ENCODE measurements around the gene LRPAP1.

LRPAP1 gene

GRCh38 chr4:3465698-3466671 lies 66.2 kb downstream of the LRPAP1 start:
- Histone ChIP-seq H3K36me3 (ENCODE audit: control insufficient read depth, insufficient read depth, low read length) (no peaks in the 10 kb centered on the region), H3K27me3 (replicated peaks; ENCODE audit: control insufficient read depth, insufficient read depth, low read length) (no peaks in the 10 kb centered on the region; the same call in none of the 2 replicates), H3K4me3 (replicated peaks; ENCODE audit: low read depth, low read length) (no peak overlapping the region)
- no peak for TF ChIP-seq CTCF (IDR thresholded peaks at IDR 0.05; ENCODE audit: insufficient read depth, low read length, poor library complexity, severe bottlenecking)
- DNase-seq (ENCODE audit: extremely low read depth, insufficient read length): no peak

DNA sequence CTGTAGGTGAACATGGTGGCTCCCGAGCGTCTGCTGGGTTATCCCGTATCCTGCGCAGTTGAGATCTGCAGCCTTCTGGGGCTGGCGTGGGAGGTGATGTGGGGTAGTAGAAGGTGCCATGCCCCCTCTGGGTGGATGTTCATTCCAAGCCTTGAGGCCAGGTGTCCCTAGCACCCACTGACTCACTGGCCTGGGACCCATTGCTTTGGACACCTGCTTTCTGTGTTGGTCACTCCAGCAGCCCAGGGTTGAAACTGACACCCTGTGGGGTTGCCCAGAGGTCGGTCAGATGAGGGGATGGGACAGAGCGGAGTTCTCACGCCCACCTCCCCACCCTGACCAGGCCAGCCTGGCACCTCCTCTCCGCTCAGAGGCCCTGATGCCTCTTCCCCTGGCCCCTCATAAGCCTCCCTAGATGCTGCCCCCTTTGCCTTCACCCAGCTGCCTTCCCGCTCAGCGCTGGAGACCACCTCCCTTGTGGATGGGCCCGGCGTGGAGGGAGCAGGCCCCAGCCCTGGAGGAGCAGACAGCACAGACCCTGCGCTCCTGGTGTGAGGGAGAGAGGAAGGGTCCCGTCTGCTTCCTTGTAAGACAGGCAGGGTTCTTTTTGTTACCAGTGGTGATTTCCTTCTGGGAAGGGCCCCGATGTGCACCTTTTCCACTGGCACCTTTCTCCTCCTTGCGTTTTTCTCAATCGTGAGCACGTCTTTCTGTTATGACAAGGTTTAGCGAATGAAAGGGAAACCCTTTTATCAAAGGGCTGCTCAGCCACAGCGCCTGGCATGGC lies 67.1 kb downstream of the LRPAP1 start:
- no peaks in the 10 kb centered on the region for H3K36me3 ChIP-seq (ENCODE audit: control insufficient read depth, insufficient read depth, low read length)
- H3K4me3 ChIP-seq (replicated peaks; ENCODE audit: low read depth, low read length): no peak overlapping the region
- no peak for DNase-seq (ENCODE audit: extremely low read depth, insufficient read length)
- TF ChIP-seq CTCF (IDR thresholded peaks at IDR 0.05; ENCODE audit: insufficient read depth, low read length, poor library complexity, severe bottlenecking): no peak
- H3K27me3 ChIP-seq (replicated peaks; ENCODE audit: control insufficient read depth, insufficient read depth, low read length): no peaks in the 10 kb centered on the region; the same call in none of the 2 replicates

GRCh38 chr4:3464349-3464905 lies 67.8 kb downstream of the LRPAP1 start:
- DNase-seq (ENCODE audit: extremely low read depth, insufficient read length): no peak
- TF ChIP-seq CTCF (IDR thresholded peaks at IDR 0.05; ENCODE audit: insufficient read depth, low read length, poor library complexity, severe bottlenecking): no peak
- Histone ChIP-seq H3K27me3 (replicated peaks; ENCODE audit: control insufficient read depth, insufficient read depth, low read length) (no peaks in the 10 kb centered on the region; the same call in none of the 2 replicates), H3K36me3 (ENCODE audit: control insufficient read depth, insufficient read depth, low read length) (no peaks in the 10 kb centered on the region), H3K4me3 (replicated peaks; ENCODE audit: low read depth, low read length) (no peak overlapping the region)

DNA sequence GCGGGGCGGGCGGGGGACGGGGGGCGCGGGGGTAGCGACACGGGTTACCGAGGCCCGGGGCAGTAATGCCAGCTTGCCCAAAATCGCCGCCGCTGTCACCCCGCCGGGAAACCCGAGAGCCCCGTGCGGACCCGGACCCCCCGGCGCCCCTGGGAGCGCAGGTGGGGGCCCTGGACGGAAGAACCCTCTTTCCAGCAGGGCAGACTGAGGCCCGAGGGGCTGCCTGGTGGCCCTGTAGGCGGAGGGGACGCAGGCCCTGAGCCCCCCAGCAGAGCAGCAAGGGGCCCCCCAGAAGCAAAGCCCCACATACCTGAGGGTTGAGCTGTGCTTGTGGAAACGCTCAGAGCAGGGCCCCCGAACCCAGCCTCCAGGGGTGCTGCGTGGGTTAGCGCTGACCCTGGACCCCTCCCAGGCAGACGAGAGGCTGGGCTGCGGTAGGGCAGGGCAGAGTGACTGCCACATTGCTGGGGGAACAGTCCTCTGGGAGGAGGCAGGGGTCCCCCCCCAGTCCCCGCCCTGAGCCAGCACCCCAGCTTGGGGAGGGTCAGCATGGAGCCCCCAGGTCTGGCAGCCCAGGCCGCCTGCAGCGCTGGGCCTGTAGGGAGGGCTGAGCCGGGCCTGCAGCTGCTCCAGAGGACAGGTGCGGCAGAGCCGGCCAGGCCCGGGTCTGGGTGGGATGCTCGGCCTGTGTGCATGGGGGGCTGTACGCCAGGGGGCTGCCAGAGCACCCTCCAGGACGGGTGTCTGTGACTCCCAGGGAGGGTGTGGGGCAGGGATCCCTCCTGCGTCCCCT lies 68.5 kb downstream of the LRPAP1 start:
- Histone ChIP-seq H3K4me3 (replicated peaks; ENCODE audit: low read depth, low read length) (no peak overlapping the region), H3K27me3 (replicated peaks; ENCODE audit: control insufficient read depth, insufficient read depth, low read length) (no peaks in the 10 kb centered on the region; the same call in none of the 2 replicates), H3K36me3 (ENCODE audit: control insufficient read depth, insufficient read depth, low read length) (no peaks in the 10 kb centered on the region)
- no peak for TF ChIP-seq CTCF (IDR thresholded peaks at IDR 0.05; ENCODE audit: insufficient read depth, low read length, poor library complexity, severe bottlenecking)
- DNase-seq (ENCODE audit: extremely low read depth, insufficient read length): no peak

- Histone ChIP-seq H3K4me3 (replicated peaks; ENCODE audit: low read depth, low read length) (no peak within 1 kb of the TSS), H3K36me3 (ENCODE audit: control insufficient read depth, insufficient read depth, low read length) (no peaks in the 10 kb centered on the region), H3K27me3 (replicated peaks; ENCODE audit: control insufficient read depth, insufficient read depth, low read length) (no peaks in the 10 kb centered on the region; the same call in none of the 2 replicates)
- DNase-seq (ENCODE audit: extremely low read depth, insufficient read length): no peak
- no peak for TF ChIP-seq CTCF (IDR thresholded peaks at IDR 0.05; ENCODE audit: insufficient read depth, low read length, poor library complexity, severe bottlenecking)
Observed at GRCh38 chr4:3462790-3463415, 69.3 kb downstream of the LRPAP1 start, which contains the start of gene DOK7. Gene DOK7 (plus strand): TSS chr4:3463306. CDS start chr4:3463376, 70 bp downstream.

Data from GM06990 (cell line).